Mammary epithelial cell (primary cell): ENCODE results near the gene TAAR1.

Experiments
- EZH2 ChIP-seq: IDR thresholded peaks from 2 replicates; pipeline ENCODE4 v1.6.1; 2012; ENCODE audit warnings: low read length, inconsistent platforms, borderline replicate concordance
- TF ChIP-seq, protein P1 (sequence below), 2 donors: IDR thresholded peaks in 1 of 2; conservative IDR thresholded peaks in 1 of 2; 2 replicates each; pipeline ENCODE4 v1.5.1; 2011 to 2012; ENCODE audit warnings: inconsistent platforms in 2 of 2, low read length in 2 of 2, mild to moderate bottlenecking in 2 of 2, control low read depth in 1 of 2, low read depth in 1 of 2; ENCODE audit not compliant: insufficient read depth in 1 of 2; ENCODE audit errors: extremely low read depth in 1 of 2

- TF ChIP-seq, protein P1, sequence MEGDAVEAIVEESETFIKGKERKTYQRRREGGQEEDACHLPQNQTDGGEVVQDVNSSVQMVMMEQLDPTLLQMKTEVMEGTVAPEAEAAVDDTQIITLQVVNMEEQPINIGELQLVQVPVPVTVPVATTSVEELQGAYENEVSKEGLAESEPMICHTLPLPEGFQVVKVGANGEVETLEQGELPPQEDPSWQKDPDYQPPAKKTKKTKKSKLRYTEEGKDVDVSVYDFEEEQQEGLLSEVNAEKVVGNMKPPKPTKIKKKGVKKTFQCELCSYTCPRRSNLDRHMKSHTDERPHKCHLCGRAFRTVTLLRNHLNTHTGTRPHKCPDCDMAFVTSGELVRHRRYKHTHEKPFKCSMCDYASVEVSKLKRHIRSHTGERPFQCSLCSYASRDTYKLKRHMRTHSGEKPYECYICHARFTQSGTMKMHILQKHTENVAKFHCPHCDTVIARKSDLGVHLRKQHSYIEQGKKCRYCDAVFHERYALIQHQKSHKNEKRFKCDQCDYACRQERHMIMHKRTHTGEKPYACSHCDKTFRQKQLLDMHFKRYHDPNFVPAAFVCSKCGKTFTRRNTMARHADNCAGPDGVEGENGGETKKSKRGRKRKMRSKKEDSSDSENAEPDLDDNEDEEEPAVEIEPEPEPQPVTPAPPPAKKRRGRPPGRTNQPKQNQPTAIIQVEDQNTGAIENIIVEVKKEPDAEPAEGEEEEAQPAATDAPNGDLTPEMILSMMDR (conservative IDR thresholded peaks at IDR 0.05 in 1 of 2, IDR thresholded peaks at IDR 0.05 in 1 of 2; ENCODE audit: extremely low read depth in 1 of 2, insufficient read depth in 1 of 2, low read depth in 1 of 2, low read length in 2 of 2): no peak
- TF ChIP-seq EZH2: no peak
Measured at GRCh38 chr6:132687306-132687705, 28.3 kb upstream of the TAAR1 start.
